GM21786 (cell line): Measurements from ENCODE around the gene TTC32.
"Not testable (repeated sequence)": the region's sequence is repeated elsewhere in the genome, so short reads cannot be mapped to it uniquely, and the experiment has no call there.

ENCODE experiments used
- ATAC-seq: cut with Tn5 transposase; IDR thresholded peaks from one replicate; pipeline ENCODE4 v1.9.1; 2021; ENCODE audit not compliant: unreplicated experiment

TTC32 gene

DNA sequence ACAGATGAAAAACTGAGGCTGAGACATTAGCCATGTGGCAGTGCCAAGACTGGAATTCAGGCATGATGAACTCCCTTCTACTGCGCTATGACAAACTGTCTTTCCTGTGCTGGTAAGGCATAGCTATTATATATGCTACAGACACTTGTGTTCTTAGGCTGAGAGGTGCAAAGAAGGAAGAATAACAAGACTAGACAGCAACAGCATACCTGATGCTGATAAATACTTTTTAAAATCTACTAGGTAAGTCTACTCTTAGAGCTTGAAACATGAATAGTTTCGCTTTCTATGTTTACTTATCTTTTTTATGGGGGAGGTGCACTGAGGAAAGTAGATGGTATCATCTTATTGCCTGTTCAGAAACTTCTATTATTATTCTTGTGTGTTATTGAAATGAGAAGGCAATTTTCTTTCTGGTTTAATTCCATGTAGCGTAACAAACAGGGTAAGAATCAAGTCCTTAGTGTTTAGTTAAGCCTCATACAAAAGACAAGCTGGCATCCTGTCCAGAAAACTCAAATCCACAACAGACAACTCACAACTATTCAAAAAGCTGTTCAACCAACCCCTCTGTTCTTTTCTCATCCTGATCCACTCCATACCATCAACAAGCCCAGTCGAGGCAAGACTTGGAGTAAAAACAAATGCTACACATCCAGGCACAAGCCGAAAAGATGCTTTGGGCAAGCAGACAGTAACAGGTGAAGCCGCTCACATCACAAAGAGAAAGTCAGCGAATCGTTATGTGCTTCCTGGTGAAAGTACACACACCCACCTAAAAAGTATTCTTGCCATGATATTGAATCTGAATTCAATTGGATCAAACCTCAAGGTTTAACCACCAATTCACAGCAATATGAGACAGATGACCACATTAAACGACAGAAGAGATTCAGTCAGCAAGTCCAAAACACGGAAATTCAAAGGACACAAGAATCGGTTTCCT, 1.5 kb downstream of the TTC32 start:
- peak; percentile 28 for ATAC-seq

DNA sequence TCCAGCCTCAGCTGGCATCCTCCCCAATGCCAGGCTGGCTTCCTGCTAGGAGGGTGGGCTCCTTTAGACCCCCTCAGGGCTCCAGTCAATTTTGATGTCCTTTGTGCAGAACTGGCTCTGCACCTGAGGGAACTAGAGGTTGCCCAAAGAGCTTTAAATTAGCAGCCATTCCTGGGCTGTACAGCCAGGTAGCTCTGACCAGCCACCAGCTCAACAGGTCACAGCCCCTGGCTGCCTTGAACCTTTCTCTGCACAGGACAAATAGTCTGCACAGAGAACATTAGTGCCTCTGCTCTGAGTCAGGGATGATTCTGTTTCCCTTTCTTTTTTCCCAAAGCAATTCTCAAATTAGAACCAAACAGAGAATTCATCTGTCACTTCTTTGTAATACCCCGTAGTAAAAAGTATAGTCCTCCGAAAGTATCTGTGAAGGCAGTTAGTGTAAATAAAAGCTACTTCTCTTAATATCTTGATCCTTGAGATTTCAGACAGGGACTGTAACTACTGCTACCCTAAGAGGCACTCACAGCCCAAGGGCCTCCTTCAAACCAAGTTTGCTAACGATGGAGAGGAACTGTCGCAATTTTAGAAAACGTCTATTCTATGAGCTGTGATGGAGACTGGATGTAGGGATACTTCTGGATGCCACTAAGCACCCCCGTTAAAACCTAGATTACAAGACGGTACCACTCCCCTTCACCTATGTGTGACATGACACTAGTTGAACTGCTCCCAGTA, 3.0 kb downstream of the TTC32 start:
- ATAC-seq: no peak

DNA sequence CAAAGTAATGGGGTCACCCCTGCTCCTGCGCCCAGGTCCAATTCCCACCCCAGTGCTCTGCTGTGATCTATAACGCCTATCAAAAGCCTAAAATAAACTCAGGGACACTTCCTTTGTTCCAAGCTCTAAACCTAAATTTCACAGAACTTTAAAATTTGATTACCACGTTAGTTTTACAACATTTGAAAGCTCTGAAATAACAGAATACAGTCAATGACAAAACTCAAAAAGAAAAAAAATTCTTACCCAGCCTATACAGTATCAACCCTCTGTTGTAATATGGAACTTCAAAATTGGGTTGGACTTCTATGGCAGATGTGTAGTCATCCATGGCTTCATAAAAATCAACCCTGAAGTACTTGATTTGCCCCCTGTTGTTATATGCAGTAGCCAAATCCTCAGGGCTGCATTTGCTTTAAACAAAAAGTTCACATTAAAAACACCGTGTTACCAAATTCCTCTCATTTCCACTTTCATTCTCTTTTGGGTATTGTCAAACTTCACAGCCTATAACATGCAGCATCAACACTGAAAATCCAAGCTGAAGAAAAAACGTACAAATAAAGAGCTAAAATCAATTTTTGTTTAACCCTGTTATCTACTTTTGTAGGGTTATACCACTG, 4.0 kb downstream of the TTC32 start:
- no peak for ATAC-seq

DNA sequence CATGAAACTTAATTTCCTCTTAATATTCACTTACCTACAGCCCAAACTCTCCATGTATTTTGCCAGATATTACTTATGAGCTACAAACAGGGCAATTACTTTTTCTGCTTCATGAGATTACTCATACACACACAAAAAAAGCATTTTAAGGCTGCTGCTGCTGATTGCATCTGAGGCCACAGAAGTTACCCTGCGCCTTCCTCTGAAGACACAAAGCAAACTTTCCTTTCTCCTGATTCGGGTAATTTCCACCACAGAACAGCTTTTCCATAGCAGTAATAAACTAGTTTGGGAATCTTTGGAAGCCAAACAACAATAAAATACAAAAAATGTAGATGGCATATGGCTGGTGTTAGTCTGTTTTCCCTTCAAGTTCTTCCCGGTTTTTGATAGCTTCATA, 6.2 kb downstream of the TTC32 start:
- no peak for ATAC-seq

DNA sequence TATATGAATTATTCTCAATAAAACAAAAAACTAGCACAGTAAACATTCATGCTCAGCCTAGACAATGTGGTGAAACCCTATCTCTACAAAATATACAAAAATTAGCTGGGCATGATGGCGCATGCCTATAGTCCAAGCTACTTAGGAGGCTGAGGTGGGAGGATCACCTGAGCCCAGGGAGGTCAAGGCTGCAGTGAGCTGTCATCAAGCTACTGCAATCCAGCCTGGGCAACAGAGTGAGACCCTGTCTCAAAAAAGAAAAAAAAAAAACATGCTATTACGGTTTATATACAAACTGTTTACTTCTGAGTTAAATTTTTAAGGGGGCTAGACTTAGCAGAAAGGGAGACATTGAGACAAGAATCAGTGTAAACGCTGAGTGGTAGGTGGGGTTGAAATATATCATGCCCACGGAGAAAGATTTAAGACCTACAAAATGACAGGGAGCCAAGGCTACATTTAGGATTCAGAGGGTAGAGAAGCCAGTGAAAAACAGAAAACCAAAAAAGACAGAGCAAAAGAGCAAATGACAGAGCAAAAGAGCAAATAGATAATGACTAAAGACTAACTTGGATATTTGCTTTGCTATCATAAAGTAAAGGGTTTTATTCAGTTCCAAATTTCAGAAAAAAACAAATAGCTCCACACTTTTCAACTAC, 7.5 kb downstream of the TTC32 start:
- ATAC-seq: peak; percentile 14

DNA sequence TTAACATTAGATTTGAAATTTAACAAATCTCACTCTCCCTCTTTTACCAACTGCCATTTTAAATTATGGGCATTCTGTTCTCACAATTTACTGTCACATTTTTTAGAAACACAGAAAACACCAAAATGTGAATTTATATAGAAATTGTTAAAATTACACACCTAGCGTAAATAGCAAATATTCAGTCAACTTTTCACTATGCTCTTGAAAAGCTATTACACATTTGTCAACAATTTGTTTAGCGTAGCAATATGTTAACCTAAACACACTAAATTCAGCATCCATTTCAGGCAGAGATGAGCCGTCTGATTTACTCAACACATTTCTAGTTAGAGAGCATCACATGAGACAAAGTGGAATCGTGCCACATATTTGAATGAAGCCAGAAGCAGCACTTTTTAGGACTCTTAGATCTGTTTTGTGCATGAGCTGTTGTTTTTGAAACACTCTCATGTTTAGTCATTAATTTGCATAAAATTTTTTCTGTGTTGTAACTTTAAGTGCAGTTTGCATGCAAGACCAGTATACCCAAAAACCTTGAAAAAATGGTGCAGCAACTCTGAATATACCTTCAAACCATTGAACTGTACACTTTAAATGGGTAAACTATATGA, 8.2 kb downstream of the TTC32 start:
- ATAC-seq: peak; percentile 71

DNA sequence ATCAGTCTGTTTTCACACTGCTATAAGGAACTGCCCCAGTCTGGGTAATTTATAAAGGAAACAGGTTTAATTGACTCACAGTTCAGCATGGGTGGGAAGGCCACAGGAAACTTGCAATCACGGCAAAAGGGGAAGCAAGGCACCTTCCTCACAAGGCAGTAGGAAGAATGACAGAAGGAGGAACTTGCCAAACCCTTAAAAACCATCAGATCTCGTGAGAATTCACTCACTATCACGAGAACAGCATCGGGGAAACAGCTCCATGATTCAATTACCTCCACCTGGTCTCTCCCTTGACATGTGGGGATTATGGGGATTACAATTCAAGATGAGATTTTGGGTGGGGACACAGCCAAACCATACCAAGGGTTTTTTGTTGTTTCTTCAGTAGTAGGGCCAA, 9.8 kb downstream of the TTC32 start:
- ATAC-seq: not testable (repeated sequence)

DNA sequence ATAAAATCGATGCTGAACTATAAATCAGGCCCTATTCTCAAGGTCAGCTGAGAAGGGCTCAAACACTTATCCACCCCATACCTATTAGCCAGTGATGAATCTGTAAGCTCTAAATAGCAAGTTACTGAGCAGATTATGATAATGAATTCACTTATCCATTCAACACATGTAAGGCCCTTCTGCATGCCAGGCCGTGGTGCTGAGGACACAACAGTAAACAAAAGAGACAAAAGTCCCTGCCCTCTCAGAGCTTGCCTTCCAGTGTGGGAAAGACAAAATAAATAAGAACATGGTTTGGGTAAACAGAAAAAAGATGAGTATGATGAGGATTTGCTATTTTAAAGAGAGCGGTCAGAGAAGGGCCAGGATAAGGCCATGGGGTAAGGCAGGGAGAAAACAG, 11.7 kb downstream of the TTC32 start:
- no peak for ATAC-seq

DNA sequence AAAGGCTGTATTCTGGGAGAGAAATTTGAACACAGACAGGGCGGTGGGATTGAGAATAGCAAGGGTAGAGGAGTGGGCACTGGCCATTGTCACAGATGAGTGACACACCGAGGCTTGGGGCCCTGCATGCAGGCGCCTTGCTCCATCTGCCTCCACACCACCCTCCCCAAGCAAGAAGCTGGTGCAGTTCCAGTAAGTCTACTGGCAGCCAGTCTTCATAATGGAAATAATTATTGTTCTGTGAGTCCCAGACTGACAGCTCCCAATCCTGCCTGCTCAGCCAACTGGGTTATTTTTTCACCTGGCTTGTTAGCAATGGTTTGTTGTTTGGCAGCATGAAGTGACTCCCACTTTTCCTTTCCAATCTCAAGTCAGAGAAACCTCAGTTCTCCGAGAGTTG, 13.0 kb downstream of the TTC32 start:
- no peak for ATAC-seq

DNA sequence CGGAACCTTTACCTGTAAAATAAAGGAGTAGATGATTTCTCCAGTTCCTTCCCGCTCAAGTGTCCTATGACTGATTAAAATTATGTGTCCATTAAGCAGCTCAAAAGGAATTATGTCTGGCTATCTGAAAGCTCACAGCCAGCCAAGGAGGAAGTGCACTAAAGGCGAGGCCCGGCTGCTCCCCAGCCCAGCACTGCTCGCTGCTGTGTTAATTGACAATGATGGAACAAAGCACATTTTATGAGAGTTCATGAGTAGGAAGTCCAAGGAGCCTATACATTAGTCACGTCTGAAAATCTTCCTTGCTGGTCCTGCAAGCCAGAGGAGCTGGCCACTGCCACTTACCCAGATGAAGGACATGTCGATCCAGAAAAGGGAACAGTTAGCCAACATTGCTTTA, 14.3 kb downstream of the TTC32 start:
- ATAC-seq: no peak

- no peak for ATAC-seq
Measured at GRCh38 chr2:19886261-19886660, 15.5 kb downstream of the TTC32 start.

DNA sequence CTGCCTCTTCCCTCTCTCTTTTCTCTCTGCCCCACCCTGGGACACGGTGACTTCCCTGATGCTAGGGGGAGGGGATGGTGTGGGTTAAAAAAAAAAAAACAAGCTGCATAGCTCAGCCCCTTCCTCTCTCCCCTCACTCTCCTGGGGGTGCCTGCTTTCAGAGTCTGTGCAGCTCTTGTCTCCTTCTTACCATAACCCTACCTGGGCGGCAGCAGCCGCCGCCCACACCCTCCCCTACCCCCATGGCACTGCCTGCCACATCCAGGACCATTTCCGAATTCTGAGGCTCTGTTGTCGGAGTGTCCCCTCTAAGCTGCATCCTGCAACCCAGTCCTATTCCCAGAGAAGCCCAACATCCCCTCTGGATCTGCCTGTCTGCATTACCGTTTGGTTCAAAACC, 16.0 kb downstream of the TTC32 start:
- no peak for ATAC-seq

DNA sequence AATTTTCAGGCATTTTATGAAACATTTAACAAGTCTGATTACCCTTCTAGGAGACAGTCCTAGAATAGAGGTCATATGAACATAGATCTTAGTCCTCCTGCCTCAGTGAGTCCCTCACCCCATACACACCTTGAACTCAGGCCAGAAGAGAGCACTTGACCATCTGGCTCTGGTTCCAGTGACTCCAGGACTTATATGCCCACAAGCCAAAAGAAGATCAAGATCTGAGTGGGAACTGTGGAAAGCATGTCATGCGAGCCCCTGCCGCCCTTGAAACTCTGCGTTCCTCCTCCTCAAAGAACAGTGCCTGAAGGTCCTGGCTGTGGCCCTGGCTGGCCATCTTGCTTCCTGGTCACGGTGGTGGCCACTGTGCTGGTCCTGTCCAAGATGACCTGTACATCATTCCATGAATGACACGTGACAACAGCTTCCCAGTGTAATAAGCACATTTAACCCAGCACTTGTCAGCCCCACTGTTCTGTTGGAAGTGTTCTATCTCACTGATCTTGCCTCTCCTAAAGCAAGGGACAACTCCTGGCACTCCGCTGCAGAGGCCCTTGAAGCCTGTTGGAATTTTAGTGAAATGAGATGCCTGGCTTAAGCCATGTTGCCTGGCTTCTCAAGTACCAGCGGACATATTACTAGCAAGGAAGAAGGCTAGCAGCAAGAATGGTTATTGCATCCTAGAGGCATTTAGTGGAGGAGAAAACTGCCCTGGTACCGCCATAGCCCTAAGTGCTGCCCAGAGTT, 17.6 kb downstream of the TTC32 start:
- no peak for ATAC-seq

- no peak for ATAC-seq
Measured at GRCh38 chr2:19883486-19883885, 18.3 kb downstream of the TTC32 start.

DNA sequence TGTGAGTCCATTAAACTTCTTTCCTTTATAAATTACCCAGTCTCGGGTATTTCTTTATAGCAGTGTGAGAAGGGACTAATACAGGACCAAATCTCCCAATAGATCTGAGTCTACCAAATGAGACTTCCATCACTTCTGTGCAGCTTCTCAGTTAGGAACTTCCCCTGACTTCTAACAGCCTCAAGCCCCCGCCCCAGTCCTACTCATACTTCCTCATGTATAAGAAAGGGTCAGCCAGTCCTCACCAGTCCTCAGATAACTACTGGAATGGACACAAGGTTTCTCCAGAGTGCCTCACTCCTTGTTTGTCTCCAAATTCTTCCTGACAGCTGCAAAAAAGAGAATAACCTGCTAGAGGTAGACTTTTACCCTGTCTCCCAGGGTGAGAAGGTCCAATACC, 19.5 kb downstream of the TTC32 start:
- ATAC-seq: no peak

DNA sequence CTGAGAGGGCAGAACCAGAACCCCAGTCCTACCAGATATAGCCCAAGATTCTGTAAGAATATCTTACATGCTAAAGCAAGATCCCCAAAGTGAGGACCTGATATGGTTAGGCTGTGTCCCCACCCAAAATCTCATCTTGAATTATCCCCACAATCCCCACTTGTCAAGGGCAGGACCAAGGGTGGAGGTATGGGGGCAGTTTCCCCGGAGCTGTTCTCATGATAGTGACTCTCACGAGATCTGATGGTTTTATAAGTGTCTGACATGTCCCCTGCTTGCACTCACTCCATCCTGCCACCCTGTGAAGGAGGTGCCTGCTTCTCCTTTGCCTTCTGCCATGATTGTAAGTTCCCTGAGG, 19.9 kb downstream of the TTC32 start:
- ATAC-seq: no peak

- ATAC-seq: no peak
Measured at GRCh38 chr2:19881221-19881907, 20.4 kb downstream of the TTC32 start.

- not testable (repeated sequence) for ATAC-seq
Measured at GRCh38 chr2:19880191-19880590, 21.6 kb downstream of the TTC32 start.

DNA sequence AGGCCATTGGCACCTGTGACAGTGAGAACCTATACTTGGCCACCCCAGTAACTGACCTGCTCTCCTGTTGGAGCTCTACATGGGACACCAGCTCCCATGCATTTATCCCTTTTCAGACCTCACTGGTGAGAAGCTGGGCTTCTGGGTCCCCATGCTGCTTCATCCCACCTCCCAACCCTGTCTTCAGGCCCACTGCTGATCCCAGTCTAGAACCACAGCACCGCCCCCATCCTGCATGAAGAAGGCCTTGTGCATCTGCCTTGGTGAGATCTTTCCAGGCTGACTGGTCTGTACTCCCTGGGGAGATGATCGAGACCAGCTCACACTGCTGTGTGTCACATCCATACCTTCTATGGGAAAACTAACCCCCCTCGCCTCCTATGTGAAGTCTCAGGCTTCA, 22.7 kb downstream of the TTC32 start:
- ATAC-seq: no peak
